Lower leg skin (tissue), 3 donors: ENCODE measurements around the gene PGM1.

Experiments
- POLR2A ChIP-seq, 2 donors: fragments of 450-650 bp; IDR thresholded peaks; one replicate each; pipeline ENCODE4 v1.6.1; 2016 to 2017; ENCODE audit warnings: antibody characterized with exemption in 2 of 2, mild to moderate bottlenecking in 1 of 2, moderate library complexity in 1 of 2
- TF ChIP-seq, protein P1 (sequence below), 3 donors: fragments of 450-650 bp; IDR thresholded peaks; one replicate each; pipeline ENCODE4 v1.5.1; 2016; ENCODE audit warnings: antibody characterized with exemption in 3 of 3, mild to moderate bottlenecking in 3 of 3, moderate library complexity in 2 of 3

DNA sequence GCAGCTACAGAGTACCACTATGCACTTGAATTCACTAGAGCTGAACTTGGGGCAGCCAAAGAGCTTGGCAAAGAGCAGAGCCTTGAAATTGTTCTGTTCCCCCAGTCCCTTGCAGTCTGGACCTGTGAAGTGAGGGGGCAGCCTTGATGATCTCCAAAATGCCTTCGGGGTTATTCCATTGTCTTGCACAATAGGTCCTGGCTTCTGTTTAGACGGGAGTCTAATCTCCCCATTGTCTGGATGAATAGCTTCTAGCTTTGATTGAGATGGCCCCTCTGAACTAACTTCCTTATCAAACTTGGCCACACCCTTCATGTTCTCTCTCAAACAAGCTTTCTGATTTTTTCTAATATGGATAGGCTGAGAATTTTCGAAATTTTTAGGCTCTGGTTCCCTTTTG is 72.6 kb downstream of the PGM1 start:
- TF ChIP-seq, protein P1, sequence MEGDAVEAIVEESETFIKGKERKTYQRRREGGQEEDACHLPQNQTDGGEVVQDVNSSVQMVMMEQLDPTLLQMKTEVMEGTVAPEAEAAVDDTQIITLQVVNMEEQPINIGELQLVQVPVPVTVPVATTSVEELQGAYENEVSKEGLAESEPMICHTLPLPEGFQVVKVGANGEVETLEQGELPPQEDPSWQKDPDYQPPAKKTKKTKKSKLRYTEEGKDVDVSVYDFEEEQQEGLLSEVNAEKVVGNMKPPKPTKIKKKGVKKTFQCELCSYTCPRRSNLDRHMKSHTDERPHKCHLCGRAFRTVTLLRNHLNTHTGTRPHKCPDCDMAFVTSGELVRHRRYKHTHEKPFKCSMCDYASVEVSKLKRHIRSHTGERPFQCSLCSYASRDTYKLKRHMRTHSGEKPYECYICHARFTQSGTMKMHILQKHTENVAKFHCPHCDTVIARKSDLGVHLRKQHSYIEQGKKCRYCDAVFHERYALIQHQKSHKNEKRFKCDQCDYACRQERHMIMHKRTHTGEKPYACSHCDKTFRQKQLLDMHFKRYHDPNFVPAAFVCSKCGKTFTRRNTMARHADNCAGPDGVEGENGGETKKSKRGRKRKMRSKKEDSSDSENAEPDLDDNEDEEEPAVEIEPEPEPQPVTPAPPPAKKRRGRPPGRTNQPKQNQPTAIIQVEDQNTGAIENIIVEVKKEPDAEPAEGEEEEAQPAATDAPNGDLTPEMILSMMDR (IDR thresholded peaks at IDR 0.05): no peak
- TF ChIP-seq POLR2A (IDR thresholded peaks at IDR 0.05): no peak
